Hematopoietic multipotent progenitor cell treated with erythropoietin and hydrocortisone succinate and interleukin-3 and kit ligand, for 6 days (in vitro differentiated cells): ENCODE data around the gene NOS1AP.

Experiments used
- DNase-seq: peaks from one replicate; pipeline ENCODE4 v3.0.0-alpha.2; 2015

Gene NOS1AP

DNA sequence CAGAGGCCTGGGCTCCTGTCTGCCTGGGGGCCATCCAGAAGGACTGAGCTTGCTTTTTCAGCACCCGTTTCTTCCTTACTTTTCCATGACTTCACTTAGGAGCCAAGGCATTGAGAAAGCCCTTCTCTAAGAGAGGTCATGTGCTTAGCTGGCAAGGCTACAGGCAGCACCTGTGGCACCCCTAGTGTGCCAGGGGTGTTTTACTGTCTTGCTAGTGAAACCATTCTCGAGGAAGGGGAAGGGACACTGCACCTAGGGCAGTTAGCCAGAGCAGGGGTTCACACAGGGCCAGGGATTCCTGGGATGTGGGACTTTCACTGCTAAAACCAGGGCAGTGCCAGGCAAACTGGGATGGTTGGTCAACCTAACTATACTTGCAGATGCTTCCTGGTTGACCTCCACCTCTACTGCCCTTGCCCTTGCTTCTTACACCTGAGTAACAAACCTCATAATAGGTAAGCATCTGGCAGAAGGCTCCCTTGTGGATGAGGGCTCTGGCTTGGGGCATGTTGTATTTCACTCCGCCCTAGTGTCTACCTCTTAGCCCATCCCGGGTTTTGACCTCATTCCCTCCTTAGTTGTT is 69.2 kb downstream of the NOS1AP start:
- DNase-seq, result no peak

GRCh38 chr1:162139211-162139610 is 69.7 kb downstream of the NOS1AP start:
- DNase-seq, result peak; percentile 25

GRCh38 chr1:162141281-162142054 is 72.0 kb downstream of the NOS1AP start:
- DNase-seq, result no peak

GRCh38 chr1:162142968-162143367 is 73.5 kb downstream of the NOS1AP start:
- DNase-seq, result no peak

DNA sequence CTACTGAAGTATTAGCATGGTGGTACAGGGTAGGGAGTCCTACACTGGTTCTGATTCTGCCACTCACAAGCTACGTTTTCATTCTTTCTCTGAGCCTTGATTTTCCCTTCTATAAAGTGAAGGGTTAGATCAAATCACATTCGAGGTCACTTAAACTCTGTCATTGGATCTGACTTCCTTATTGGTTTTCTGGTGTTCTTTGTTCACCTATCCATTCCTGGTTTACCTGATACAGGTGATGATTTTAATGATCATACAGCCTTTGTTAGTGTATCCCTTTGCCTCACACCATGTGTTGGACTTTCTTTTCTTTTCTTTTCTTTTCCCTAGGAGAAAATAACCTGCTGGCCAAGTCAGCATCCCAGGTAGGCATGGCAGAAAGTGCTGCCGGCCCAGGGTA is 74.8 kb downstream of the NOS1AP start:
- DNase-seq, result no peak

DNA sequence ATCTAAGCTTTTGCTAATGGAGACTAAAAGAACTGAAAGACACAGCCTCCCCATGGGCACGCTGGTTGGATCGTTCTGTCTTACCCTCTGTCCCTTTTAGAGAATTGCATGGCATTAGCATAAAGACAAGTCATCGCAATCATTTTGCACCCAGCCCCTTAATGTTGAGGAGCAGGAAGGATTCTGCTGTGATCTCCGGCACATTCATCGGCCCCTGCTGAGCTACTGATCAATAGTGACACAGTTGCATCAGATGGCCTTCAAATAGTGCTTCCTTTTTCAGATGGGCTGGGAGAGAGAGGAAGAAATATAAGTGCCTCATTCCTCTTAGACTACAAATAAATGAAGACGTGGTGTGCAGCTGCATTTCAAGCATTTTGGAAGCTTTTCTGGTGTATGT is 75.4 kb downstream of the NOS1AP start:
- no peak for DNase-seq

GRCh38 chr1:162145280-162145965 is 75.9 kb downstream of the NOS1AP start:
- DNase-seq, result no peak

DNA sequence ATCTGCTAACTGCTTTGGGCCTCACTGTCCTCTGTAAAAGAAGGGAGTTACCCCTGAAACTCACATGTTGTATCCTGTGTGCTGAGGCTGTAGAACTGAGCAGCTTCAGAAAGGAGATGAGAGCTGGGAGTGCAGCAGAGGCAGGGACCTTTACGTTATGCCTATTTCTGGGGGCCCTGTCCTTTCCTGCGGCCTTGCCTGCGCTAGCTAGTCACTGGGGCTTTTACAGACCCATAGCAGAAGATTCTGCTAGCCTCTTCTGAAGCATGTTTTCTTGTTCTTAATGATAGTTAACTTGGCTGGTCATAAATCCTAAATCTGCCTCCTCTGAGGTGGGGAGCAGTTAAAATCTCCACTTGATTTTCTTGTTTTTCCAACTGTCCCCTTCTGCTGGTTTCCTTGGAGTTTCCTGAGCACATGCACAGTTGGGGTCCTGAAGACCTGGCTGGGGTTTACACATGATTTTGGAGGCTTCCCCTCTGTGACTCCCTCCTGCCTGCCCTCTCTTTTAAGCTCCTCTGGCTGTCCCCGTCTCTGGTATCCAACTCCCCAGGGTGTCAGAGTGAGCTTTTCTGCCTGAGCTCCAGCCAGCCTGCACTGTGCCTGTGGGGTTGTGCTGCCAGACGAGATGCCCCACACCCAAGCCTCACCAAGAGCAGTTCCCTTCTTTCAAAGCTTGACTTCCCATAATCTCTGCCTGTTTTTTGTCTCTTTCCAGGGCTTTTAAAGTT is 76.6 kb downstream of the NOS1AP start:
- DNase-seq, result no peak

GRCh38 chr1:162147760-162148159 is 78.3 kb downstream of the NOS1AP start:
- no peak for DNase-seq

GRCh38 chr1:162150112-162150511 is 80.6 kb downstream of the NOS1AP start:
- no peak for DNase-seq

- DNase-seq, result peak; percentile 53
These were observed 82.7 kb downstream of the NOS1AP start for GRCh38 chr1:162151900-162152829.

- DNase-seq, result no peak
These were observed 83.9 kb downstream of the NOS1AP start for GRCh38 chr1:162153374-162153773.

- no peak for DNase-seq
These were observed 88.0 kb downstream of the NOS1AP start for GRCh38 chr1:162157469-162157868.

GRCh38 chr1:162158624-162159271 is 89.3 kb downstream of the NOS1AP start:
- no peak for DNase-seq

DNA sequence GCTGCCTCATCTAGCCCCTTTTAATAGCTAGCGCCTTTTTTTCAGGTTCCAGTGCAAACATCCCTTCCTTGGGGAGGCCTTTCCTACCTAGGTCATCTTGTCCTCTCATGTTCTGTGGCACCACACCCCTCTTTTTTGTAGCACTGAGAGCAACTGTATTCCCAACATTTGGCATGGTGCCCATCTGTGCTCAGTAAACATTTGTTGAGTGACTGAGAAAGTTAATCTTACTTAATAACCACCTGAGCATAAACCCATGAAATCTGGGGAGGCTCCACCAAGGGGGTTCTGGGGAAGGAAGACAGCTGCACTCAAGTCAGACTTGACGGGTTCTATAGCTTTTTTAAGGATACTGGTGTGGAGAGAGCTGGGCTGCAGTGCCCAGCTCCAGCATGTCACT is 90.0 kb downstream of the NOS1AP start:
- DNase-seq, result peak; percentile 35

DNA sequence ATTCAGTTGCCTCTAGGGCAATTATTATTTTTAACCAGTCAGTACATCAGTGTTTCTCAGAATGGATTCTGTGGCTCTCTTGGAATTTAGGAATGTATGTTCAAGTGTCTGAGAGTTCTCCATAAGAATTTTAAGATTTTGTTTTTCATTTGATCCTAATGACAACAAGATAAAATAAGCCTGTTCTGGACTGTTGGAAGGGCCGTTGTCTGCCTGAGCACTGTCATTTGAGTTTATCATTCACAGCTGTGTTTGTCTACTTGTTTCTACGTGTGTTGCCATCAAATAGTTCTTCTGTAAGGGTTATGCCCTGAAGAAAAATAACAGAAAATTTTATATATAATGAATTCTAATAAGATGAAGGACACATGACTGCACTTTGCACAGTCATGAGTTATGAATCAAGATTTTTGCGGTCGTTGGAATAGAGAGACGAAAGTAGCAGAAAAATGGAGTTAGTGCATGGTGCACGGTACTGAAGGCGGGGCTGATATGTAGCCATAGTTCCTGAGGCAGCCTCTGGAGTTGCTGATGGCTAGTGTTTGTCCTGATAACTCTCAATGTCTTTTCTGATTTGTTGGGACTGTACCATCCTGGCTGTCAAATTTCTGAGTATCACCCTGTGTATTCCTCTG is 92.5 kb downstream of the NOS1AP start:
- DNase-seq, result no peak

DNA sequence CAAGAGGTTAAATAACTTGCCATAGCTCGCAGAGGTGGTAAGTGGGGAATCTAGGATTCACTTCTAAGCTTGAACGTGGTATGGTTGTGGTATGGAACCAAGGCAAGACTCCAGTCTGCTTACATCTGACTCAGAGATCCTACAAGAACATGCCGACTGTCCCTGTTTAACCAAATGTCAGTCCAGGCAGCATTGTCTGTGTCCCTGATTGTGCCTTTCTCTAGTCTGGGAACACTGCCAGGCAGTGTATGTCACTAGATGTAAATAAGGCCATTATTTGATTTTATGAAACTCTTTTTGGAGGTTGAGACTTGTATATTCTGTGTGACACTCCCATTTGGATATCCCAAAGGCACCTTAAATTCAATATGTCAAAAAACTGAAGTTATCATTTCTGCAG is 96.0 kb downstream of the NOS1AP start:
- DNase-seq, result no peak

GRCh38 chr1:162166917-162167615 is 97.6 kb downstream of the NOS1AP start:
- no peak for DNase-seq

- DNase-seq, result no peak
These were observed 98.8 kb downstream of the NOS1AP start for GRCh38 chr1:162168261-162168660.

GRCh38 chr1:162169031-162169790 is 99.7 kb downstream of the NOS1AP start:
- DNase-seq, result no peak
